ENCODE results near the gene ZDHHC14. TPM values are rescaled to one million over a fixed set of nuclear protein-coding genes. Genes with fewer than 3 reads are reported as not detected.

The ZDHHC14 gene
- total RNA-seq, 4 donors from 2014 or later, result 11.4 to 20.8 (median 15.6) TPM

DNA sequence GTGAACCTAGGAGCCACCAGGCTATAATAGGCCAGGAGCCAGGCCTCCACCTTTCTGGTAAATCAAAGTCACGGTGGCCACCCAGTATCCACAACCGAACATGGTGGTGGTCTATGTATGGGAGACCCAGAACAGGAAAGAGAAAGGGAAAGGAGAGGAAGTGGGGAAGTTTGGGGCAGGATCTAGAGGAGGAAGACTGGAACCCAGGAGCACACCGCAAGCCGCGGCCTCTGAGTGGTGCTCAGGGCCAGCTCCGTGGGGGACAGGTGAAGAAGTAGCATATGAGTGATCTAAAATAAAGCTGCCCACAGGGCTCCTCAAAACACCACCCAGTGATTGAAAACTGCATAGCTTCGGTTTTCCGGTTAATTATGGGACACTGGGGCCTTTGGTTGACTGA lies 214.8 kb downstream of the ZDHHC14 start:
- Histone ChIP-seq H3K9me3 (peaks cover 0 to 1% (median 0%) of the 10 kb centered on the region in 4 donors), H3K4me3 (no peak overlapping the region), H3K36me3 (peaks cover 0 to 23% (median 0%) of the 10 kb centered on the region in 3 donors), H3K4me1 (peaks cover 0 to 13% (median 6%) of the 10 kb centered on the region in 4 donors), H3K27ac (no peak overlapping the region), H3K27me3 (no peaks in the 10 kb centered on the region)
- TF ChIP-seq POLR2A (IDR thresholded peaks at IDR 0.05), result no peak
- no peak for TF ChIP-seq EP300 (IDR thresholded peaks at IDR 0.05)
- TF ChIP-seq, protein P1, sequence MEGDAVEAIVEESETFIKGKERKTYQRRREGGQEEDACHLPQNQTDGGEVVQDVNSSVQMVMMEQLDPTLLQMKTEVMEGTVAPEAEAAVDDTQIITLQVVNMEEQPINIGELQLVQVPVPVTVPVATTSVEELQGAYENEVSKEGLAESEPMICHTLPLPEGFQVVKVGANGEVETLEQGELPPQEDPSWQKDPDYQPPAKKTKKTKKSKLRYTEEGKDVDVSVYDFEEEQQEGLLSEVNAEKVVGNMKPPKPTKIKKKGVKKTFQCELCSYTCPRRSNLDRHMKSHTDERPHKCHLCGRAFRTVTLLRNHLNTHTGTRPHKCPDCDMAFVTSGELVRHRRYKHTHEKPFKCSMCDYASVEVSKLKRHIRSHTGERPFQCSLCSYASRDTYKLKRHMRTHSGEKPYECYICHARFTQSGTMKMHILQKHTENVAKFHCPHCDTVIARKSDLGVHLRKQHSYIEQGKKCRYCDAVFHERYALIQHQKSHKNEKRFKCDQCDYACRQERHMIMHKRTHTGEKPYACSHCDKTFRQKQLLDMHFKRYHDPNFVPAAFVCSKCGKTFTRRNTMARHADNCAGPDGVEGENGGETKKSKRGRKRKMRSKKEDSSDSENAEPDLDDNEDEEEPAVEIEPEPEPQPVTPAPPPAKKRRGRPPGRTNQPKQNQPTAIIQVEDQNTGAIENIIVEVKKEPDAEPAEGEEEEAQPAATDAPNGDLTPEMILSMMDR (IDR thresholded peaks at IDR 0.05), result no peak
- 92 to 93% methylated on average over 8 of the region's 8 CpGs for WGBS, 2 donors
- DNase-seq (ENCODE audit: low spot score in 2 of 2), result no peak

DNA sequence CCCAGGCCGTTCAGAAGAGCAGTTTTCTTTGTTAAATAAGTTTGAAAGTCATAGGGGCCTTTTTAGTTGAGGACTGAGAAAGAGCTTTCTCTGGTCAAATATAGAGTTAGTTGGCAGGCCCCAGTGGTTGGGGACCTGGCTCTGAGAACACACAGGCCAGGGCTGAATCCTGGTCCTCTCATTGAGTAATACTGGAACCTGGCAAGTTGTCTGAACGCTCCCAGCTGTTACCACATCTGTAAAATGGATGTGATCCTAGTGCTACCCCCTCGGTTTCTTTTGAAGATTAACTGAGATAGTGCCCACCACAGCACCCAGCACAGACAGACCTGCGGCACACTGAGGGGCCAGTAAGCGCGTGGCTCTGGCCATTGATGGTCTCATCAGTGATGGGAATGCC lies 215.5 kb downstream of the ZDHHC14 start:
- H3K4me3 ChIP-seq, result no peak overlapping the region
- DNase-seq (ENCODE audit: low spot score in 2 of 2), result no peak
- H3K27me3 ChIP-seq, result no peaks in the 10 kb centered on the region
- peaks cover 0 to 23% (median 0%) of the 10 kb centered on the region in 3 donors for H3K36me3 ChIP-seq
- TF ChIP-seq, protein P1 (IDR thresholded peaks at IDR 0.05), result no peak
- 87 to 91% methylated on average over 6 of the region's 6 CpGs for WGBS, 2 donors
- H3K4me1 ChIP-seq, result peaks cover 0 to 13% (median 6%) of the 10 kb centered on the region in 4 donors
- H3K9me3 ChIP-seq, result no peaks in the 10 kb centered on the region
- no peak overlapping the region for H3K27ac ChIP-seq

DNA sequence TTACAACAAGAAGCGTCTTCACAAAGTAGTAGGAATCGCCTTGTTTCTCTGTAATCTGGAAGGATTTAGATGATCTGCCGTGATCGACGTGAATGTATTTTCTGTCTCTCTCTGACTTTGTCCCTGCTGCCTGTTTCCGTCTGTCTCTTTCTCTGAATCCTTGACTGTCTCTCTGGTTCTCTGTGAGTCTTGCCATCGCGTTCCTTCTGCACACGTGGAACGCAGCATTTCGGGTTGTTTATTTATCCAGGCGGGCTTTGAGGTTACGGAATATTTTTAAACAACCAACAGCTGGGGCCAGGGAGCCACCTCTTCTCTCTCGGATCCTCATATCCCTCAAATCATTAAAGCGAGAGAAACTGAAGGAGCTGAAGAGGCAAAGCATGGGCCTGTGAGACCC lies 215.9 kb downstream of the ZDHHC14 start:
- whole genome bisulfite sequencing, 2 donors, result 74 to 87% methylated on average over 15 of the region's 15 CpGs
- DNase-seq (ENCODE audit: low spot score in 2 of 2), result no peak

DNA sequence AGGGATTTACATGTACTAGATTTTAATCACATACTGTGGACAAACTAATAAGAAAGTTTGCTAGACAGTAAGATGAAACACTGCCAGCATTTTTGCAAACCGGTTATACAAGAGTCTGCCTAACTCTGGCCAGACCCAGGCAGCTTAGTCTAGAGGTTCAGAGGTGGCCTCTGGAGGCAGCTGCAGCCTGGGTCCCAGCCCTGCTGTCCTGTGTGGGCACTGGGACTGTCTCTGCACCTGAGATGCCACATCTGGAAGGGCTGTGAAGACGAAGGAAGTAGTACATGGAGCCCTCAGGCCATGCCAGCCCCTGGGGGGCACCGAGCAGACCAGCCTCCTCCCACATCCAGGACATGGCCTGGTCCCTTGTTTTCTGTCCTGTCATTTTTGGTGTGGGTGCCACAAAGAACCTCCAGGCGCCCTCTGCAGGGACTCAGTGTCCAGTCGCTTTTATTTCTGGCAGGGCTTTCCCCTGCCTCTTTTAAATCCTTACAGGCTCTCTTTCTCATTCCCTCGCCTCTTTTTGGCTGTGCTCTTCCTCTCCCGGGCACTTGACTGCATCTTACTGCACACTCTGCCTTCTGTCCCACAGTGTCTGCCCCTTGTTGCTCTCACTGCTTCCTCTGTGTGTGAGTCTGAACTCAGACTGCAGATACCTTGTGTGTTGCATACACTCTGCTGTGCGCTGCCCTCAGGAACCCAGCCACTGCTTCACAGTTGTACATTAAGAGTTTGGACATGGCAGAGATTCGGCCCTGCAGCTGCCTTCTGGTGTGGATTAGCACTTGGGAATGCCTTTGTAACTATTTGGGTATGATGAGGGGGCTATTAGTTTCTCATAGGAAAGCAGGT lies 216.7 kb downstream of the ZDHHC14 start:
- Histone ChIP-seq H3K36me3 (peaks cover 0 to 22% (median 0%) of the 10 kb centered on the region in 3 donors), H3K27me3 (no peaks in the 10 kb centered on the region), H3K4me1 (peaks cover 0 to 13% (median 6%) of the 10 kb centered on the region in 4 donors), H3K27ac (peak overlapping the region in 1 of 4 donors; percentile 40), H3K4me3 (no peak overlapping the region), H3K9me3 (no peaks in the 10 kb centered on the region)
- 35% methylated on average over 9 of the region's 9 CpGs for WGBS, 2 donors
- peak in 1 of 2 donors; percentile 34 for DNase-seq (ENCODE audit: low spot score in 2 of 2)
- TF ChIP-seq EP300 (IDR thresholded peaks at IDR 0.05), result no peak
- TF ChIP-seq, protein P1 (IDR thresholded peaks at IDR 0.05), result peak; percentile 29 to 51 (median 33)
- TF ChIP-seq POLR2A (IDR thresholded peaks at IDR 0.05), result no peak

More for the DNA sequence above, 215.9 kb downstream of the ZDHHC14 start:
- Histone ChIP-seq H3K27ac (no peak overlapping the region), H3K4me1 (peaks cover 0 to 13% (median 6%) of the 10 kb centered on the region in 4 donors), H3K4me3 (no peak overlapping the region), H3K36me3 (peaks cover 0 to 23% (median 0%) of the 10 kb centered on the region in 3 donors), H3K27me3 (no peaks in the 10 kb centered on the region), H3K9me3 (no peaks in the 10 kb centered on the region)
- TF ChIP-seq EP300 (IDR thresholded peaks at IDR 0.05), result no peak
- TF ChIP-seq, protein P1 (IDR thresholded peaks at IDR 0.05), result no peak

DNA sequence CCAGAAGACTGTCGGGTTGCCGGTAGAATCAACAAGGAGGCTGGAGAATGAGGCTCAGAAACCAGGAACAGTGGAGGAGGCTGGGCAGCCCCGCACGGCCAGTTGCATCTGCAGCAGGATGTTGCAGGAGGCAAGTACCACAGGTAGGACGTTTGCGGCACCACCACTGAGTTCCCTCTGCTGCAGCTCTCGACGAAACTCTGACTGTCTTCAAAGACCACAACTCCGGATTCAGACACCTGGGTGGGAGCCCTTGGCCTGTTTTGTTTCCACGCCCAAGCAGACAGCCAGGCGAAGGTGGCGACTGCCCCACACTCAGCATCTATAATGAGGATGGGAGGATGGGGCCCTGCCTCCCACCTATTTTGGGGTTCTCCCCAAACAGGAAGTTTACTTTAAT lies 218.2 kb downstream of the ZDHHC14 start:
- Histone ChIP-seq H3K27me3 (no peaks in the 10 kb centered on the region), H3K4me3 (no peak overlapping the region), H3K4me1 (peaks cover 0 to 13% (median 6%) of the 10 kb centered on the region in 4 donors), H3K36me3 (peaks cover 0 to 8% (median 0%) of the 10 kb centered on the region in 3 donors), H3K9me3 (no peaks in the 10 kb centered on the region), H3K27ac (no peak overlapping the region)
- DNase-seq (ENCODE audit: low spot score in 2 of 2), result no peak
- TF ChIP-seq POLR2A (IDR thresholded peaks at IDR 0.05) (no peak), EP300 (IDR thresholded peaks at IDR 0.05) (no peak)
- TF ChIP-seq, protein P1 (IDR thresholded peaks at IDR 0.05), result no peak
- WGBS, 2 donors, result 90 to 93% methylated on average over 12 of the region's 12 CpGs
